ENCODE data around the gene ALDH18A1. TPM values are rescaled to one million over a fixed set of nuclear protein-coding genes. Genes with fewer than 3 reads are reported as not detected.

Gene ALDH18A1
- polyA plus RNA-seq, 2 of the 4 experiments (the other 2 are of a cell fraction), result 41.8 to 69.9 TPM

DNA sequence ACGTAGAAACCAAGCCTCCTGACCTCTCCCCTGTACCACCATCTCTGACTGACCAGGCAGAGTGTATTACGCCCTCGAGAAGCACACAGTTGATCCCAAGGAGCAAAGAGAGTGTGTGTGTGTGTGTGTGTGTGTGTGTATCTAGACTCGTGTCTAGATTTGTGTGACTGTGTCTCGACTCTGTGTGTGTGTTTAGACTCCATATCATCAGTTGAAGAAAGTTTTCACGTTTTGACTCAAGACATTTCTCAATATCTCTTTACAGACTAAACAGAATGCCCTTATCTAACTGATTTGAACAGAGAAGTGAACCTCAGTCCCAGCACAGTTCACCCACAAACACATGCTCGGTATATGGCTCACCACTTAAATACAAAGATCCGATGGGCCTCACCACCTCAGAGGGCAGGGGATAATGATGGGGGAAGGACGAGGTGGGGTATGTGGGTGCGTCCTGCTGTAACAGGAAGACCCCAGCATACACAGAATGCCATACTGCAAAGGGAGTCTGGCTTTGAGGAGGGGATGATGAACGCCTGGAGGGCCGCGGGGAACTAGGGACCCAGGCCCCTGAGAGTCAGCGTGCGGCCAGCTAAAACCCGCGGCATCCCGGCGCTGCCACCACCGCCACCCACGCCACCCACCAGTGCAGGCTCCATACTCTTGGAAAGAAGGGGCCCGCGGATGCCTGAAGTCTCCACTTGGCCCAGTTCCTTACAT lies 780 bp downstream of the ALDH18A1 start:
- no peak for FAIRE-seq
- ChIA-PET CTCF (interaction anchor here (1.2 kb wide), 1 partner anchor 714 kb away, joined by 3 read pairs; no protein-coding TSS in a partner anchor), POLR2A (no interaction called here)
- H3K4me1 ChIP-seq, result peaks cover 8% of the 10 kb centered on the region; the same call in 1 of the 3 replicates
- 8% methylated on average over 20 of the region's 23 CpGs for WGBS (ENCODE audit: missing lambda C conversion rate)
- peaks cover 8% of the 10 kb centered on the region; the same call in 1 of the 3 replicates for H3K9me3 ChIP-seq
- H3K4me2 ChIP-seq, result peak overlapping the region; percentile 91
- DNase-seq (ENCODE audit: low read depth in 1 of 2, low spot score in 1 of 2), result peak; percentile 8 to 26
- H3K27ac ChIP-seq, result peak overlapping the region; percentile 86 to 95
- TF ChIP-seq CBX2 (IDR thresholded peaks at IDR 0.05; ENCODE audit: borderline replicate concordance, low read depth) (no peak), ZSCAN20 (CRISPR knock-in tag; IDR thresholded peaks at IDR 0.05) (no peak), ZC3H11A (IDR thresholded peaks at IDR 0.05) (no peak), FOSL2 (IDR thresholded peaks at IDR 0.05) (no peak), FOSL2 (CRISPR knock-in tag; IDR thresholded peaks at IDR 0.05) (no peak), TFCP2L1 (CRISPR knock-in tag; IDR thresholded peaks at IDR 0.05) (no peak), PBX3 (IDR thresholded peaks at IDR 0.05) (no peak), NR3C1 (IDR thresholded peaks at IDR 0.05) (no peak), NPAS2 (CRISPR knock-in tag; IDR thresholded peaks at IDR 0.05; ENCODE audit: borderline replicate concordance) (no peak)
- TF ChIP-seq, protein P1, sequence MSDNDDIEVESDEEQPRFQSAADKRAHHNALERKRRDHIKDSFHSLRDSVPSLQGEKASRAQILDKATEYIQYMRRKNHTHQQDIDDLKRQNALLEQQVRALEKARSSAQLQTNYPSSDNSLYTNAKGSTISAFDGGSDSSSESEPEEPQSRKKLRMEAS (IDR thresholded peaks at IDR 0.05), result no peak
- H3K4me3 ChIP-seq, result peak overlapping the region; percentile 80
- peak; percentile 38 to 41 for ATAC-seq

DNA sequence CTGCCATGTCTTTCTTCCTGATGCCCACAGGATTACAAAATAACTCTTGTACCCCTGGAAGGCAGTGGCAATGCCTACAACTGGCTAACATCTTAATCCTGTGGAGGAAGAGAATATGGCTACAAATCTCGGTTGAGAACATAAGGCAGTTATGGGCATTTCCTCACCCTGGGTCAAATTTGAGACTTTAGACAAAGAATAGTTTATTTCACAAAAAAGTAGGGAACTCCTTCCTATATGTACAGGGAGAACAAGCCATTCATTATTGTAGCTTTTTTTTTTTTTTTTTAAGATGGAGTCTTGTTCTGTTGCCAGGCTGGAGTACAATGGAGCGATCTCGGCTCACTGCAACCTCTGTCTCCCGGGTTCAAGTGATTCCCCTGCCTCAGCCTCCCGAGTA lies 2.6 kb downstream of the ALDH18A1 start:
- Histone ChIP-seq H3K4me3 (no peak overlapping the region), H3K4me1 (peaks cover 8% of the 10 kb centered on the region; the same call in 1 of the 3 replicates), H3K27ac (no peak overlapping the region), H3K4me2 (no peak overlapping the region), H3K9me3 (peaks cover 8% of the 10 kb centered on the region; the same call in 1 of the 3 replicates)
- FAIRE-seq (no peak), ATAC-seq (no peak), DNase-seq (ENCODE audit: low read depth in 1 of 2, low spot score in 1 of 2) (no peak)
- ChIA-PET CTCF (interaction anchor here (1.7 to 1.8 kb wide), 2 partner anchors 223 to 280 kb away, joined by 4 to 6 read pairs; no protein-coding TSS in a partner anchor), POLR2A (no interaction called here)
- WGBS (ENCODE audit: missing lambda C conversion rate), result 98% methylated on average over 5 of the region's 5 CpGs
- TF ChIP-seq RAD21 (conservative IDR thresholded peaks at IDR 0.05 in 1 of 2, IDR thresholded peaks at IDR 0.05 in 1 of 2) (no peak), TFCP2L1 (CRISPR knock-in tag; IDR thresholded peaks at IDR 0.05) (no peak), FOXS1 (CRISPR knock-in tag; IDR thresholded peaks at IDR 0.05) (no peak), KDM1A (IDR thresholded peaks at IDR 0.05; ENCODE audit: low read depth) (no peak), CBX8 (IDR thresholded peaks at IDR 0.05) (no peak), HMGXB4 (CRISPR knock-in tag; IDR thresholded peaks at IDR 0.05; ENCODE audit: borderline replicate concordance) (no peak)
- TF ChIP-seq, protein P2, sequence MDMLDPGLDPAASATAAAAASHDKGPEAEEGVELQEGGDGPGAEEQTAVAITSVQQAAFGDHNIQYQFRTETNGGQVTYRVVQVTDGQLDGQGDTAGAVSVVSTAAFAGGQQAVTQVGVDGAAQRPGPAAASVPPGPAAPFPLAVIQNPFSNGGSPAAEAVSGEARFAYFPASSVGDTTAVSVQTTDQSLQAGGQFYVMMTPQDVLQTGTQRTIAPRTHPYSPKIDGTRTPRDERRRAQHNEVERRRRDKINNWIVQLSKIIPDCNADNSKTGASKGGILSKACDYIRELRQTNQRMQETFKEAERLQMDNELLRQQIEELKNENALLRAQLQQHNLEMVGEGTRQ (IDR thresholded peaks at IDR 0.05), result no peak

DNA sequence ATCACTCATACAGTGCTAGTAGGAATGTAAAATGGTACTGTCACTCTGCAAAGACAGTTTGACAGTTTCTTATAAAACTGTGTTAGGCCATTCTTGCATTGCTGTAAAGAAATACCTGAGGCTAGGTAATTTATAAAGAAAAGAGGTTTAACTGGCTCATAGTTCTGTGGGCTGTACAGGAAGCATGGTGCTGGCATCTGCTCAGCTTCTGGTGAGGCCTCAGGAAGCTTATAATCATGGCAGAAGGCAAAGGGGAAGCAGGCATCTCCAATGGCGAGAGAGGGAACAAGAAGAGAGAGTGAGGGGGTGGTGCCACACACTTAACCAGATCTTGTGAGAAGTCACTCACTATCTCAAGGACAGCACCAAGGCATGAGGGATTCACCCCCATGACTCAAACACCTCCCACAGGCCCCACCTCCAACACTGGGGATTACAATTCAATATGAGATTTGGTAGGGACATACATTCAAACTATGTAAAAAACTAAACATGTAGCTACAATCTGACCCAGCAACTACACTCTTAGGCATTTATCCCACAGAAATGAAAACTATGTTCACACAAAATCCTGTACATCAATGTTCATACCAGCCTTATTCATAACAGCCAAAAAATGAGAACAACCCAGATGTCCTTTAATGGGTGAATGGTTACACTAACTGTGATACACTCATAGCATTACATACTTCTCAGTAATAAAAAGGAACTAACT lies 5.0 kb downstream of the ALDH18A1 start:
- 100% methylated on average over 1 of the region's 1 CpG for WGBS (ENCODE audit: missing lambda C conversion rate)
- DNase-seq (ENCODE audit: low read depth in 1 of 2, low spot score in 1 of 2), result no peak
- Histone ChIP-seq H3K4me1 (peaks cover 8% of the 10 kb centered on the region; the same call in 1 of the 3 replicates), H3K4me3 (no peak overlapping the region), H3K4me2 (no peak overlapping the region), H3K9me3 (peaks cover 8% of the 10 kb centered on the region; the same call in 1 of the 3 replicates), H3K27ac (no peak overlapping the region)
- FAIRE-seq, result no peak
- POLR2A ChIA-PET, result no interaction called here
- no peak for ATAC-seq
- CTCF ChIA-PET, result interaction anchor here (1.0 to 1.4 kb wide), 2 partner anchors 42 to 277 kb away, joined by 4 read pairs; partner anchors contain the start of gene TCTN3
- TF ChIP-seq HMGXB4 (CRISPR knock-in tag; IDR thresholded peaks at IDR 0.05; ENCODE audit: borderline replicate concordance), result no peak
- TF ChIP-seq, protein P1 (IDR thresholded peaks at IDR 0.05), result no peak
- no peak for TF ChIP-seq NR3C1 (IDR thresholded peaks at IDR 0.05)
- no peak for TF ChIP-seq HEYL (CRISPR knock-in tag; IDR thresholded peaks at IDR 0.05)
- TF ChIP-seq ELK1 (IDR thresholded peaks at IDR 0.05; ENCODE audit: low read depth, low read length), result no peak
- TF ChIP-seq POLR2A (IDR thresholded peaks at IDR 0.05; ENCODE audit: low read length), result no peak
- no peak for TF ChIP-seq ZFP36 (IDR thresholded peaks at IDR 0.05; ENCODE audit: borderline replicate concordance, partially characterized antibody)
- TF ChIP-seq, protein P2 (IDR thresholded peaks at IDR 0.05), result no peak
- no peak for TF ChIP-seq KDM1A (IDR thresholded peaks at IDR 0.05; ENCODE audit: low read depth)
- TF ChIP-seq RNF2 (IDR thresholded peaks at IDR 0.05; ENCODE audit: borderline replicate concordance, low read depth), result no peak
